Activated CD4-positive, alpha-beta T cell treated with anti-CD3 and anti-CD28 coated beads for 36 hours (primary cell): ENCODE results near the gene KCNQ1OT1. TPM values are rescaled to one million over a fixed set of nuclear protein-coding genes. Genes with fewer than 3 reads are reported as not detected.
"Not testable (repeated sequence)": the region's sequence is repeated elsewhere in the genome, so short reads cannot be mapped to it uniquely, and the experiment has no call there.

Experiments
- ATAC-seq: fragments of 200-7000 bp; cut with Tn5 transposase; one replicate; pipeline ENCODE4 v1.10.0; 2021; ENCODE audit warnings: mild to moderate bottlenecking, moderate library complexity
- CTCF ChIA-PET: fragments of 350-600 bp; sonication (Branson Sonifier 250); formaldehyde crosslinking; loops from one replicate; lab custom pipeline; 2021; ENCODE audit warnings: antibody characterized with exemption; lab: Charles Lee
- POLR2A ChIA-PET: fragments of 350-600 bp; sonication (Branson Sonifier 250); formaldehyde crosslinking; loops from one replicate; lab custom pipeline; 2021; ENCODE audit warnings: antibody characterized with exemption, inconsistent platforms; lab: Charles Lee
- DNase-seq: peaks from one replicate; pipeline ENCODE4 v3.0.0-alpha.2; 2020
- H3K27ac Mint-ChIP-seq: one replicate; pipeline ENCODE4 v1.8.0; 2021; ENCODE audit warnings: mixed read lengths
- H3K27me3 Mint-ChIP-seq: one replicate; pipeline ENCODE4 v1.8.0; 2021; ENCODE audit warnings: mixed read lengths
- H3K36me3 Mint-ChIP-seq: one replicate; pipeline ENCODE4 v1.8.0; 2021; ENCODE audit warnings: low read depth, mixed read lengths
- H3K4me1 Mint-ChIP-seq: one replicate; pipeline ENCODE4 v1.8.0; 2021; ENCODE audit warnings: mixed read lengths
- H3K4me3 Mint-ChIP-seq: one replicate; pipeline ENCODE4 v1.8.0; 2021; ENCODE audit warnings: mild to moderate bottlenecking, moderate library complexity, mixed read lengths
- H3K9me3 Mint-ChIP-seq: one replicate; pipeline ENCODE4 v1.8.0; 2021; ENCODE audit warnings: low read depth, mixed read lengths
- intact Hi-C, 2 experiments: fragments of 100-400 bp; cut with DNase I in 1 of 2; cut with micrococcal nuclease in 1 of 2; formaldehyde crosslinking; loops; one replicate each; pipeline versions ENCODE4 v1.14.2 to v1.15.1; 2022 to 2024; cut with DNase I, micrococcal nuclease
- total RNA-seq, 2 experiments: library from RNA; stranded (reverse); gene quantifications; one replicate each; pipeline ENCODE4 v1.2.3, GENCODE V29; 2021

KCNQ1OT1 gene
- total RNA-seq, 2 experiments from 2014 or later: 0.16 TPM

- intact Hi-C loops: no loop called here
- Mint-ChIP-seq H3K4me3 (no peak overlapping the region), H3K27me3 (no peaks in the 10 kb centered on the region), H3K36me3 (peaks cover 33% of the 10 kb centered on the region), H3K9me3 (peaks cover 32% of the 10 kb centered on the region), H3K27ac (no peak overlapping the region), H3K4me1 (no peaks in the 10 kb centered on the region)
- no peak for DNase-seq
- CTCF ChIA-PET: no interaction called here
- ATAC-seq: no peak
- POLR2A ChIA-PET: no interaction called here
Observed at GRCh38 chr11:2649848-2650247, 49.9 kb downstream of the KCNQ1OT1 start.

GRCh38 chr11:2649400-2649799 lies 50.4 kb downstream of the KCNQ1OT1 start:
- DNase-seq (no peak), ATAC-seq (no peak)
- Mint-ChIP-seq H3K4me3 (no peak overlapping the region), H3K27me3 (no peaks in the 10 kb centered on the region), H3K27ac (no peak overlapping the region), H3K4me1 (no peaks in the 10 kb centered on the region), H3K36me3 (peaks cover 36% of the 10 kb centered on the region), H3K9me3 (peaks cover 36% of the 10 kb centered on the region)
- intact Hi-C loops: no loop called here
- POLR2A ChIA-PET: no interaction called here
- CTCF ChIA-PET: no interaction called here

- DNase-seq (no peak), ATAC-seq (no peak)
- POLR2A ChIA-PET: no interaction called here
- no peaks in the 10 kb centered on the region for H3K27me3 Mint-ChIP-seq
- H3K4me1 Mint-ChIP-seq: no peaks in the 10 kb centered on the region
- CTCF ChIA-PET: interaction anchor here (0.6 kb wide), 1 partner anchor 55 kb away, joined by 4 read pairs; no protein-coding TSS in a partner anchor
- H3K4me3 Mint-ChIP-seq: no peak overlapping the region
- intact Hi-C loops: no loop called here
- H3K9me3 Mint-ChIP-seq: peaks cover 48% of the 10 kb centered on the region
- H3K36me3 Mint-ChIP-seq: peaks cover 50% of the 10 kb centered on the region
- H3K27ac Mint-ChIP-seq: no peak overlapping the region
Observed at GRCh38 chr11:2647953-2648352, 51.8 kb downstream of the KCNQ1OT1 start.

DNA sequence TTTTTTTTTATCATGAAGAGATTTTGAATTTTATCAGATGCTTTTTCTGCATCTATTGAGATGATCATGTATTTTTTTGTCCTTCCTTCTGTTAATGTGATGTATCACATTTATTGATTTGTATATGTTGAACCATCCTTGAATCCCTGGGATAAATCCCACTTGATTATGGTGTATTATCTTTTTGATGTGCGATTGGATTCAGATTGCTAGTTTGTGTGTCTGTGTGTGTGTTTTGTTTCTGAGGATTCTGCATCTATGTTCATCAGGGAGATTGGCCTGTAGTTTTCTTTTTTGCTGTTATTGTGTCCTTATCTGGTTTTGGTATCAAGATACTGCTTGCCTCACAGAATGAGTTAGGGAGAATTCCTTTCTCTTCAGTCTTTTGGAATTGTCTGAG lies 52.6 kb downstream of the KCNQ1OT1 start:
- ChIA-PET POLR2A (no interaction called here), CTCF (interaction anchor here (0.6 to 1.0 kb wide), 3 partner anchors 10 to 441 kb away, joined by 3 to 4 read pairs (median 4); no protein-coding TSS in a partner anchor)
- no peak overlapping the region for H3K27ac Mint-ChIP-seq
- ATAC-seq (no peak), DNase-seq (no peak)
- H3K4me1 Mint-ChIP-seq: no peaks in the 10 kb centered on the region
- H3K36me3 Mint-ChIP-seq: peaks cover 56% of the 10 kb centered on the region
- H3K27me3 Mint-ChIP-seq: no peaks in the 10 kb centered on the region
- H3K9me3 Mint-ChIP-seq: peaks cover 53% of the 10 kb centered on the region
- intact Hi-C loops: no loop called here
- no peak overlapping the region for H3K4me3 Mint-ChIP-seq

- Mint-ChIP-seq H3K36me3 (peaks cover 66% of the 10 kb centered on the region), H3K9me3 (peaks cover 61% of the 10 kb centered on the region), H3K27ac (no peak overlapping the region), H3K4me3 (no peak overlapping the region), H3K27me3 (no peaks in the 10 kb centered on the region), H3K4me1 (no peaks in the 10 kb centered on the region)
- ChIA-PET CTCF (no interaction called here), POLR2A (no interaction called here)
- no peak for DNase-seq
- intact Hi-C loops: no loop called here
- ATAC-seq: no peak
Observed at GRCh38 chr11:2645779-2646118, 54.0 kb downstream of the KCNQ1OT1 start.

DNA sequence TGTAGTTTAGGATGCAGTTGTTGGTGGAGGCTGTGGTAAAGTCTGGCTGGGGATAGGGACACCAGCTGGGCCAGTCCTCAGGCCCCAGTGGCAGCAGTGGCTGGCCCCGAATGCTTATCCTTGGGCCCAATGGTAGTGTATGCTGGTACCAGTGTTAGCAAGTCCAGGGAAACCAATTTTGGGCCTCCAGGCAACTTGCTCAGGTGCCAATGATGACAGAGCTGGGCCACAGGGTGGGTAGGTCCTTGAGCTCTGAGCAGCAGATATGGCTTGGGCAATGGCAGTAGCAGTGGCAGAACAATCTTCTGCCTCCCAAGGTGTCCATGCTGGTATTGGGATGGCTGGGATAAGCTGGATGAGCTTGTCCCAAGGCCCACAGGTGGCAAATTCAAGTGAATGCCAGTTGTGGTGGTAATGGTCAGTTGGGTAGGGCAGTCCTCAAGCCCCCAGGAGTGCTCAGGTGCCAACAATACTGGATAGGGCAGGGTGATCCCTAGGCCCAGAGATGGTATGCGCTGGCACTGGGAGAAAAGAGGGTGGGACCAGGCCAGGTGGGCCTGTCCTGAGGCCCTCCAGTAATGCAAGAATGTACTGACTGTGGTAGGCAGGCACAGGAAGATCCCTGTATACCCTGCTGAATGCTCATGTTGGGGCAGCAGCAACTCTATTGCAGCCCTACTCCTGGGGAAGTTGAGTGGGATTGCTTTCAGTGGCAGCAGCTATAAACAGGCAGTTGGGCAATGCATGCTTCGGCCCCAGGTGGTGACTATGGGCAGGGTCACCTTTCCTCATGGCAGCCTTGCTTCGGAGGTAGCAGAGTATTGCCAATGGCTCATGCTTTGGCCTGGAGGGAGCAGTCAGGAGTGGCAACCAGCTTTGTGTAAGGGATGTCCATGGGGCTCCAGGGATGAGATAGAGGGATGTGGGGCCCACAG lies 54.7 kb downstream of the KCNQ1OT1 start:
- ChIA-PET POLR2A (no interaction called here), CTCF (no interaction called here)
- DNase-seq: no peak
- H3K4me1 Mint-ChIP-seq: no peaks in the 10 kb centered on the region
- H3K27ac Mint-ChIP-seq: no peak overlapping the region
- ATAC-seq: no peak
- no peaks in the 10 kb centered on the region for H3K27me3 Mint-ChIP-seq
- no peak overlapping the region for H3K4me3 Mint-ChIP-seq
- peaks cover 61% of the 10 kb centered on the region for H3K9me3 Mint-ChIP-seq
- H3K36me3 Mint-ChIP-seq: peaks cover 69% of the 10 kb centered on the region
- intact Hi-C loops: no loop called here

DNA sequence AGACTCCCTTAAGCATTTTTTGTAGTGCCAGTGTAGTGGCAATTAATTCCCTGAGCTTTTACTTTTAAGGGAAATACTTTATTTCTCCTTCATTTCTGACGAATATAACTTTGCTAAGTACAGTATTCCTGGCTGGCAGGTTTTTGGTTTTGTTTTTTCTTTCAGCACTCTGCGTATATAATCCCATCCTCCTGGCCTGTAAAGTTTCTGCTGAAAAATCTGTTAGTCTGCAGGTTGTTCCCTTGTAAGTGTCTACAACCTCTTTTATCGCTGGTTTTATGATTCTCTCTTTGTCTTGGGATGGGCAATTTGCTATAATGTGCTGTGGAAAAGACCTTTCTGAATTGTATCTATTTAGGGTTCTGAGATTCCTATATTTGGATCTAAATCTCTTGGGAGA lies 56.0 kb downstream of the KCNQ1OT1 start:
- H3K36me3 Mint-ChIP-seq: peaks cover 70% of the 10 kb centered on the region

DNA sequence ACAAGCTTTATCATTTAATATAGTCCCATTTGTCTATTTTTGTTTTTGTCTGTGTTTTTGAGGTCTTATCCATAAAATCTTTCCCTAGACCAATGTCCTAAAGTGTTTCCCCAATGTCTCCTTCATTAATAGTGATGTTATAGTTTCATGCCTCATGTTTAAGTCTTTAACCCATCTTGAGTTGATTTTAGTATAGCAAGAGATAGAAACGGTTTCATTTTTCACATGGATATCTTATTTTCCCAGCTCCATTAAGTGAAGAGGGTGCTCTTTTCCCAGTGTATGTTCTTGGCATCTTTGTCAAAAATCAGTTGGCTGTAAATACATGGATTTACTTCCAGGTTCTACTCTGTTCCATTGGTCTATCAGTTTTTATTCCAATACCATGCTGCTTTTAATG lies 58.2 kb downstream of the KCNQ1OT1 start:
- peaks cover 69% of the 10 kb centered on the region for H3K36me3 Mint-ChIP-seq
- H3K27ac Mint-ChIP-seq: no peak overlapping the region
- no peaks in the 10 kb centered on the region for H3K27me3 Mint-ChIP-seq
- no peak for ATAC-seq
- ChIA-PET POLR2A (no interaction called here), CTCF (no interaction called here)
- H3K9me3 Mint-ChIP-seq: peaks cover 59% of the 10 kb centered on the region
- H3K4me3 Mint-ChIP-seq: no peak overlapping the region
- no peak for DNase-seq
- intact Hi-C loops: no loop called here
- H3K4me1 Mint-ChIP-seq: no peaks in the 10 kb centered on the region

More for the DNA sequence above, 56.0 kb downstream of the KCNQ1OT1 start:
- no peak overlapping the region for H3K4me3 Mint-ChIP-seq
- DNase-seq (no peak), ATAC-seq (no peak)
- CTCF ChIA-PET: no interaction called here
- intact Hi-C loops: no loop called here
- H3K27me3 Mint-ChIP-seq: no peaks in the 10 kb centered on the region
- no peaks in the 10 kb centered on the region for H3K4me1 Mint-ChIP-seq
- H3K9me3 Mint-ChIP-seq: peaks cover 58% of the 10 kb centered on the region
- POLR2A ChIA-PET: no interaction called here
- H3K27ac Mint-ChIP-seq: no peak overlapping the region

DNA sequence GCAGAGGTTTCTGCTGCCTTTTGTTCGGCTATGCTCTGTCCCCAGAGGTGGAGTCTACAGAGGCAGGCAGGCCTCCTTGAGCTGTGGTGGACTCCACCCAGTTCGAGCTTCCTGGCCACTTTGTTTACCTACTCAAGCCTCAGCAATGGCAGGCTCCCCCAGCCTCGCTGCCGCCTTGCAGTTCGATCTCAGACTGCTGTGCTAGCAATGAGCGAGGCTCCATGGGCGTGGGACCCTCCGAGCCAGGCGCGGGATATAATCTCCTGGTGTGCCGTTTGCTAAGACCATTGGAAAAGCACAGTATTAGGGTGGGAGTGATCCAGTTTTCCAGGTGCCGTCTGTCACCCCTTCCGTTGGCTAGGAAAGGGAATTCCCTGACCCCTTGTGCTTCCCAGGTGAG lies 60.0 kb downstream of the KCNQ1OT1 start:
- H3K4me1 Mint-ChIP-seq, CTCF ChIA-PET, intact Hi-C loops, DNase-seq, POLR2A ChIA-PET, H3K27me3 Mint-ChIP-seq, H3K4me3 Mint-ChIP-seq, H3K27ac Mint-ChIP-seq, ATAC-seq: not testable (repeated sequence)
- peaks cover 71% of the 10 kb centered on the region for H3K36me3 Mint-ChIP-seq
- peaks cover 55% of the 10 kb centered on the region for H3K9me3 Mint-ChIP-seq

DNA sequence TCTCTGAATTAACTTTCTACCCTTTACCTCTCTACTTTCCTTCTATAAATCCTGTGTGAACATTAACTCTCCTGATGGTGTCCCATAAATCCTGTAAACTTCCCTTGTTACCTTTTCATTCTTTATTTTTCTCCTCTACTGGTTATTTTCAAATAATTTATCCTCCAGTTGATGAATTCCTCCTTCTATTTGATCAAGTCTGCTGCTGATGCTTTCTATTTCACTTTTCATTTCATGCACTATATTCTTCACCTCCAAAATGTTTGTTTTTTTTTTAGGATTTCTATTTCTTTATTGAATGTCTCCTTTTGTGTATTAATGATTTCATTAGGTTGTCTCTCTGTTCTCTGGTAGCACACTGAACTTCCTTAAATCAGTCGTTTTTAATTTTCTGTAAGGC lies 68.6 kb downstream of the KCNQ1OT1 start:
- H3K27me3 Mint-ChIP-seq: no peaks in the 10 kb centered on the region
- peaks cover 33% of the 10 kb centered on the region for H3K9me3 Mint-ChIP-seq
- no peak for DNase-seq
- intact Hi-C loops: no loop called here
- no peak for ATAC-seq
- no peak overlapping the region for H3K27ac Mint-ChIP-seq
- ChIA-PET POLR2A (no interaction called here), CTCF (no interaction called here)
- no peak overlapping the region for H3K4me3 Mint-ChIP-seq
- H3K4me1 Mint-ChIP-seq: no peaks in the 10 kb centered on the region
- peaks cover 51% of the 10 kb centered on the region for H3K36me3 Mint-ChIP-seq

- H3K27me3 Mint-ChIP-seq: no peaks in the 10 kb centered on the region
- H3K4me3 Mint-ChIP-seq: no peak overlapping the region
- H3K36me3 Mint-ChIP-seq: peaks cover 47% of the 10 kb centered on the region
- CTCF ChIA-PET: no interaction called here
- intact Hi-C loops: no loop called here
- DNase-seq (no peak), ATAC-seq (no peak)
- no peak overlapping the region for H3K27ac Mint-ChIP-seq
- H3K9me3 Mint-ChIP-seq: peaks cover 33% of the 10 kb centered on the region
- POLR2A ChIA-PET: no interaction called here
- no peaks in the 10 kb centered on the region for H3K4me1 Mint-ChIP-seq
Observed at GRCh38 chr11:2630679-2631078, 69.1 kb downstream of the KCNQ1OT1 start.

DNA sequence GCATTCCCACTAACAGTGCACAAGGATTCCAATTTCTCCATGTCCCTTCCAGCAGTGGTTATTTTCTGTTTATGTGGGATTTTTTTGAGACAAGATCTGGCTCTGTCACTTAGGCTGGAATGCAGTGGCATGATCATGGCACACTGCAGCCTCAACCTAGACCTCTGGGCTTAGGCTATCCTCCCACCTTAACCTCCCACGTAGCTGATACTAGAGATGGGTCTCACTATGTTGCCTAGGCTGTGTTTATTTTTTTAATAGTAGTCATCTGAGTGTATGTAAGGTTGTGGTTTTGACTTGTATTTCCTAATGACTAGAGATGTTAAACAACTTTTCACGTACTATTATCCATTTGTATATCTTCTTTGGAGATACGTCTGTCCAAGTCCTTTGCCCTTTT lies 74.6 kb downstream of the KCNQ1OT1 start:
- Mint-ChIP-seq H3K9me3 (peaks cover 7% of the 10 kb centered on the region), H3K4me1 (peaks cover 4% of the 10 kb centered on the region), H3K4me3 (no peak overlapping the region), H3K27me3 (no peaks in the 10 kb centered on the region), H3K36me3 (peaks cover 36% of the 10 kb centered on the region), H3K27ac (no peak overlapping the region)
- intact Hi-C loops: no loop called here
- ATAC-seq (no peak), DNase-seq (no peak)
- ChIA-PET POLR2A (no interaction called here), CTCF (no interaction called here)
